T-helper 1 cell treated with Interleukin-12 subunit alpha and Interleukin-12 subunit beta and Interleukin-4 antibody, amounts not matched to agents 30 μg/mL and 1 μg/mL, for 36 hours (primary cell): Measurements from ENCODE around the gene ZBTB3.
A peak's percentile ranks its signal among the peaks of the same experiment; 100 is the strongest.

Experiments used
- H3K27ac Mint-ChIP-seq: one replicate; pipeline ENCODE4 v1.8.0; 2021; ENCODE audit warnings: mild to moderate bottlenecking, mixed read lengths
- H3K27me3 Mint-ChIP-seq: one replicate; pipeline ENCODE4 v1.8.0; 2021; ENCODE audit warnings: low read depth, mixed read lengths
- H3K36me3 Mint-ChIP-seq: one replicate; pipeline ENCODE4 v1.8.0; 2021; ENCODE audit warnings: low read depth, mixed read lengths
- H3K4me1 Mint-ChIP-seq: one replicate; pipeline ENCODE4 v1.8.0; 2021; ENCODE audit warnings: low read depth, mixed read lengths
- H3K4me3 Mint-ChIP-seq: one replicate; pipeline ENCODE4 v1.8.0; 2021; ENCODE audit warnings: mild to moderate bottlenecking, moderate library complexity, mixed read lengths
- H3K9me3 Mint-ChIP-seq: one replicate; pipeline ENCODE4 v1.8.0; 2021; ENCODE audit warnings: mixed read lengths

The ZBTB3 gene

GRCh38 chr11:62753736-62754603 lies at the start of gene ZBTB3:
Gene ZBTB3 (minus strand): TSS chr11:62754160. CDS start chr11:62753664, 496 bp downstream.
- no peaks in the 10 kb centered on the region for H3K9me3 Mint-ChIP-seq
- peak within 1 kb of the TSS; percentile 96 for H3K4me3 Mint-ChIP-seq
- H3K27ac Mint-ChIP-seq: peak within 1 kb of the TSS; percentile 97
- H3K27me3 Mint-ChIP-seq: no peaks in the 10 kb centered on the region
- peaks cover 16% of the 10 kb centered on the region for H3K4me1 Mint-ChIP-seq
- peaks cover 3% of the 10 kb centered on the region for H3K36me3 Mint-ChIP-seq

DNA sequence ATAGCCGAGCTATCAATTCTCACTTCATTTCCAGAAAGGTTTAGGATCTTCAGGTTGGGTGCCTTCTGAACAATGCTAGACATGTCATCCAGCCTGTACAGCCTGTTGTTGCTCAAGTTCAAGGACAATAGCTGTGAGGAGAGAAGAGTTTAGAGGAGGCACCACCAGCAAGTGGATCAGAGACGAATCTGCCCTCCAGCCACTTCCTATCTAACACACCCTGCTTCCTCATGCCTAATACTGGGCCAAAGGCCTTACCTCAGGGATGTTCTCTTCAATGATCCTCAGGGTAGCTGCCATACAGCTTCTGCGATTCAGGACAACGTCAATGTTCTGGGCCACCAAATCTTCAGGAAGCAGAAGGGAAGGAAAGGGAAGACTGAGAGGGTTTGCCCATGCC lies 47.1 kb upstream of the ZBTB3 start:
- Mint-ChIP-seq H3K27ac (no peak overlapping the region), H3K4me3 (no peak overlapping the region), H3K4me1 (peaks cover 12% of the 10 kb centered on the region), H3K36me3 (peaks cover 47% of the 10 kb centered on the region), H3K9me3 (no peaks in the 10 kb centered on the region), H3K27me3 (no peaks in the 10 kb centered on the region)

GRCh38 chr11:62799486-62799885 lies 45.5 kb upstream of the ZBTB3 start:
- Mint-ChIP-seq H3K4me3 (no peak overlapping the region), H3K27ac (no peak overlapping the region), H3K9me3 (no peaks in the 10 kb centered on the region)

GRCh38 chr11:62796281-62796680 lies 42.3 kb upstream of the ZBTB3 start:
- Mint-ChIP-seq H3K9me3 (no peaks in the 10 kb centered on the region), H3K27me3 (no peaks in the 10 kb centered on the region), H3K4me1 (peaks cover 12% of the 10 kb centered on the region), H3K27ac (no peak overlapping the region), H3K4me3 (no peak overlapping the region), H3K36me3 (peaks cover 56% of the 10 kb centered on the region)

More at GRCh38 chr11:62799486-62799885, 45.5 kb upstream of the ZBTB3 start:
- Mint-ChIP-seq H3K4me1 (peaks cover 12% of the 10 kb centered on the region), H3K27me3 (no peaks in the 10 kb centered on the region), H3K36me3 (peaks cover 58% of the 10 kb centered on the region)

DNA sequence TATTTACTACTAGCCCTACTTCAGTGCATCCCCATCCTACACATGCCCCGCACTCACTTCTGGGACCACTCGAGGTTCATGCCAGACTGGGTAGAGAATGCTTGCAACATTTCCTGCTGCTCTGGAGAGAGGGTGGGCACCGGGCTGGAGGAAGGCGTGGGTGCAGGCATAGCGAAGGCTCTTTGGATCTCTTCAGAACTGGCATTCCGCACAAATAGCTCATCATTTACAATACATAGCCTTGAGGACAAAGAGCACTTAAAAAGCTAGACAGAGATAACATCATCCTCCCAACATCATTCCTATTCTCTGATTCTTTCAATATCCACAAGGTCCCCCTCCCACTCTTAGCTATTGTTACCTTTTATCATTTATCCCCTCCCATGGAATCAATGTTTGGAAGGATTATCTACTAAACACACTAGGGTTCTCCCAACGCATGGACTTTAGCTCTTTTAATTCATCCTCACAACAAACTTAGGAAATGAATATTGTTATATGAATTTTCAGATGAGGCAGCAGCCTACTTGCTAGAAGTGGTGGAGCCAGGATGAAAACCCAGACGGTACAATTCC lies 40.3 kb upstream of the ZBTB3 start:
- Mint-ChIP-seq H3K36me3 (peaks cover 61% of the 10 kb centered on the region), H3K27ac (no peak overlapping the region), H3K4me1 (peaks cover 27% of the 10 kb centered on the region), H3K27me3 (no peaks in the 10 kb centered on the region), H3K4me3 (no peak overlapping the region), H3K9me3 (no peaks in the 10 kb centered on the region)

DNA sequence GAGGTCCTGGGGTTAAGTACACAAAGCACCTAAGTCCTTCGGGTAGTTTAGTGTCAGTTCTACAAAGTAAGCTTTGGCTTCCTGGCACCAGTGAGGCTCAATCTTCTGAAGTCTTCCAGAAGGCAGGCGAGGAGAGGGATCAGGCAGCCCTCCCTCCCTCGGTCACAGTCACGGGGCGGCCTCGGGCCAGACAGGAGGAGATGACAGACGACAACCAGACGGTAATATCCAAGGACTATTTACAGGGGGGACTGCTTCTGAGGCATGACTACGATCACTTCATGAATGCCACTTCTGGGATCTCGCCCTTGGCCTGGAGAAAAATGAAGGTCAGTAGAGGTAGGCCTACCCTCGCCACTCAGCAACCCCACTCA lies 38.2 kb upstream of the ZBTB3 start:
- peak overlapping the region; percentile 93 for H3K4me3 Mint-ChIP-seq
- H3K4me1 Mint-ChIP-seq: peaks cover 37% of the 10 kb centered on the region
- peak overlapping the region; percentile 90 for H3K27ac Mint-ChIP-seq
- no peaks in the 10 kb centered on the region for H3K9me3 Mint-ChIP-seq
- peaks cover 58% of the 10 kb centered on the region for H3K36me3 Mint-ChIP-seq
- no peaks in the 10 kb centered on the region for H3K27me3 Mint-ChIP-seq

- no peaks in the 10 kb centered on the region for H3K9me3 Mint-ChIP-seq
- H3K4me1 Mint-ChIP-seq: peaks cover 37% of the 10 kb centered on the region
- H3K27me3 Mint-ChIP-seq: no peaks in the 10 kb centered on the region
- H3K36me3 Mint-ChIP-seq: peaks cover 59% of the 10 kb centered on the region
- H3K27ac Mint-ChIP-seq: peak within 1 kb of the TSS; percentile 90
- peak within 1 kb of the TSS; percentile 93 for H3K4me3 Mint-ChIP-seq
These were observed 37.7 kb upstream of the ZBTB3 start, which contains the start of gene TMEM223 for GRCh38 chr11:62791501-62792201. Gene TMEM223 (minus strand): TSS chr11:62792006. CDS start chr11:62791994, 12 bp downstream.

DNA sequence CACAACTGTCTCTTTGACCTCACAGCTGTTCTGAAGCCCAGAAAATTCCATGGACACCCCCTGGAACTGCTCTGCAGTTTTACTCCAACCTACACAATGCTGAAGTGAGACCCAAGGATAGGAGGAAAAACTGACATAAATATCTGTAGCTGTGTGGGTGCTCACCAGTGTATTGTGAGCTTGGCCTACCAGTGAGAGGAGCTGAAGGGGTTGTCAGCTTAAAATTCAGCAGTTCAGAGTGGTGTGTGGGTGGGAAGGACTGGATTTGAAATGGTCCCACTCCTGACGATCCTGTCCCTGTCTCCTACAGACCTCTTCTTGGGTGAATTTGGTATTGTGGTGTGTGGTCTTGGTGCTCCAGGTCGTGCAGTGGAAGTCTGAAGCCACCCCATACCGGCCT lies 35.6 kb upstream of the ZBTB3 start:
- Mint-ChIP-seq H3K4me3 (peak overlapping the region; percentile 93), H3K36me3 (peaks cover 44% of the 10 kb centered on the region), H3K27me3 (no peaks in the 10 kb centered on the region), H3K9me3 (no peaks in the 10 kb centered on the region), H3K27ac (peak overlapping the region; percentile 70), H3K4me1 (peaks cover 44% of the 10 kb centered on the region)

GRCh38 chr11:62788991-62789390 lies 35.0 kb upstream of the ZBTB3 start:
- peak overlapping the region; percentile 70 for H3K27ac Mint-ChIP-seq
- H3K27me3 Mint-ChIP-seq: no peaks in the 10 kb centered on the region
- H3K9me3 Mint-ChIP-seq: no peaks in the 10 kb centered on the region
- peaks cover 44% of the 10 kb centered on the region for H3K4me1 Mint-ChIP-seq
- H3K4me3 Mint-ChIP-seq: peak overlapping the region; percentile 93
- H3K36me3 Mint-ChIP-seq: peaks cover 39% of the 10 kb centered on the region

- Mint-ChIP-seq H3K9me3 (no peaks in the 10 kb centered on the region), H3K27ac (peak within 1 kb of the TSS; percentile 93), H3K27me3 (no peaks in the 10 kb centered on the region), H3K4me3 (peak within 1 kb of the TSS; percentile 93), H3K36me3 (peaks cover 34% of the 10 kb centered on the region), H3K4me1 (peaks cover 38% of the 10 kb centered on the region)
These were observed 33.2 kb upstream of the ZBTB3 start, which contains the start of gene TMEM179B for GRCh38 chr11:62787005-62787759. Gene TMEM179B (plus strand): TSS chr11:62787402. CDS start chr11:62787432, 30 bp downstream.

- H3K27ac Mint-ChIP-seq: peak overlapping the region; percentile 87
- peak overlapping the region; percentile 86 for H3K4me3 Mint-ChIP-seq
- H3K36me3 Mint-ChIP-seq: peaks cover 32% of the 10 kb centered on the region
- no peaks in the 10 kb centered on the region for H3K27me3 Mint-ChIP-seq
- H3K9me3 Mint-ChIP-seq: no peaks in the 10 kb centered on the region
- H3K4me1 Mint-ChIP-seq: peaks cover 34% of the 10 kb centered on the region
These were observed 32.5 kb upstream of the ZBTB3 start for GRCh38 chr11:62786318-62787004.

DNA sequence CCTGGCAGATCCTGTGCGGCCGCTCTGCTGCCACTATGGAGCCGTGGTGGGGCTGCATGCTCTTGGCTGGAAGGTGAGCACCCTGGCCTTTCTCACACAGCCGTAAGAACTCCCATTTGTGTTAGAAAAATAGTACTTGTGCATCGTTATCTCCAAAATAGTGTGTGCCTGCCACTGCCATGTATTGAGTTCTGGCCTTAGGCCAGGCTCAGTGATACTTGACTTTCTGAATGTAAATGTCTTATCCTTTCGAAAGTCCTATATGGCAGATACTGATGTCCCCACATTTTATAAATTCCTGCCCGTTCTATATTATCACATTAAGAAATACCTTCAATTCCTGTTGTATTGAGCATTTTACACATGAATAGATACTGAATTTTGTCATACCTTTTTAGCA lies 28.8 kb upstream of the ZBTB3 start:
- Mint-ChIP-seq H3K9me3 (no peaks in the 10 kb centered on the region), H3K27me3 (no peaks in the 10 kb centered on the region)

DNA sequence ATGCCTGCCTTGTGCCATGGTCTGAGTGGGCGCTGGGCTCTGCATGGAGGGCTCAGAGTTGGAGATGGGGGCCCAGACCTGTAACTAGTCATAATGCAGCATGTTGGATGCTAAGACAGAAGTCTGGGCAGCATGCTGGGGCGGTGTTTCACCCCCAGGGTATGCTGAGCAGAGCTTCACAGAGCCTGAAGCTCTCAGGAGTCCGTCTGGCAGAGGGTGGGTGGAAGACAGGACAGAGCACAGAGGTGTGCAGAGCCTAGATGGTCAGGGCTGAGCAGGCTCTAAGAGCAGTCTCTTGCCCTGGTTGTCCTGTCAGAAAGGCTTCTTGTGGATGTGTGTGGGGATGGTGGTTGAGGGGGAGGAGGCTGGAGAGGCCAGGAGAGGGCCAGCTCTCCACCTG lies 24.5 kb upstream of the ZBTB3 start:
- no peak overlapping the region for H3K27ac Mint-ChIP-seq

More for the DNA sequence above, 28.8 kb upstream of the ZBTB3 start:
- Mint-ChIP-seq H3K4me3 (no peak overlapping the region), H3K27ac (no peak overlapping the region), H3K36me3 (peaks cover 16% of the 10 kb centered on the region), H3K4me1 (peaks cover 16% of the 10 kb centered on the region)

More for the DNA sequence above, 24.5 kb upstream of the ZBTB3 start:
- no peaks in the 10 kb centered on the region for H3K9me3 Mint-ChIP-seq
- H3K4me1 Mint-ChIP-seq: peaks cover 10% of the 10 kb centered on the region
- peaks cover 16% of the 10 kb centered on the region for H3K36me3 Mint-ChIP-seq
- H3K4me3 Mint-ChIP-seq: no peak overlapping the region
- no peaks in the 10 kb centered on the region for H3K27me3 Mint-ChIP-seq
